ENCODE results near the gene PTPN18.
"Not testable (repeated sequence)": the region's sequence is repeated elsewhere in the genome, so short reads cannot be mapped to it uniquely, and the experiment has no call there.

The PTPN18 gene

DNA sequence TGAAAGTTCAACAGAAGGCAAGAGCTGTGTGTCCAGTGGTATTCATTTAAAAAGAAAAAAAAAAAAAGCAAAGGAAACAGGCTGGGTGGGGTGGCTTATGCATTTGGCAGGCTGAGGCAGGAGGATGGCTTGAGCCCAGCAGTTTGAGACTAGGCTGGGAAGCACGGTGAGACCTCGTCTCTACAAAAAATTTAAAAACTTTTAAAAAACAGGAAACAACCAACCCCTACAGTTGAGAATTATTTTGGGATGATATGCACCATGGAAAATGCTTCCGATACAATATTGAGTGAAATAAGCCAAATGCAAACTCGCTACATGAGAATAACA is 31.2 kb downstream of the PTPN18 start:
- no peak for DNase-seq

DNA sequence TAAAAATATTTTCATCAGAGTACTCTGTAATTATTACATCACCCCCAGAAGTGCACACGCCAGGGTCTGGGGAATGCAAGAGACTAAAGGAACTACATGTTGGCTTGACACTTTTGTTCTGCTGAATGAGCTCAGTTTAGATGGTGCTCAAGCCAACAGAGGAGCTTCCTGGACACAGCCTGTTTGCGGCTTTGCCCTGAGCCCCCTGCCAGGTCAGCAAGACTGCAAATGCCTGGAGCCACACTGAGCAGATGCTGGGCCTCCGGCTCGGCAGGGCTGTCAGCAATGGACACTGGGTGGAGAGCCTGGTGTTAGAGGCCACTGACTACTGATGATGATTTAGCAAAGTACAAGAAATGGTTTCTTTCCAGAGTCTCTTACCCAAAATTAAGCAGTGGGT is 31.9 kb downstream of the PTPN18 start:
- no peak for DNase-seq

DNA sequence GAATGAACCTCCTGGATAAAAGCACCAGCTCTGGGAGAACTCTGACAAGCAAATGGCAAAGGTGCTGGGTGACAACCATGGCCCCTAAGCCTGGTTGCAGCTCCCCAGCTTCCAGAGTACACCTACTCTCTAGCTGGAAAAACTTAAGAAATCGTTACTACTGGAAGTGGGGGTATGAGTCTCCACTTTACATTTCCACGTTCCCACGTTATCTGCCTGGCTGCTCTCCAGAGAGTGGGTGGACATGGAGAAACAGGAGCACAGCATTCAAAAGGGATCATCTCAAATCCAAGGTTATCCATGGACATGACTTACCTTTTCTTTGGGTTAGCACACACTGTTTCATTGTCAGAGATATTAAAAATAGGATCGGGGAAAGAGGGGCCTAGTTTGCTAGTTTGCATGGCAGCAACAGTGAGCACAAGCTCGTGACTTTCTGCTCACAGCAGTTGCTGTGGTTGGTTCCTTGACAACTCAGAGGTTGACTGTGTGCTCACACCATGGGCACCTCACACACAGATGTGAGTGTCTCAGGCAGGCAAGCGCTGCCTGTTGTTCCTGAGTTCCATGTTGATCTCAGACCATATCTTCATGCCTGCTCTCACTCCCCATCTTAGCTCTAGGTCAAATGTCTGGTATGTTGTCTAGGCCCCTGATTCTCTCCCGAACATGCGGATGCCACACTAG is 32.5 kb downstream of the PTPN18 start:
- DNase-seq, result no peak

- DNase-seq, result no peak
These were observed 33.5 kb downstream of the PTPN18 start for GRCh38 chr2:130389358-130389757.

DNA sequence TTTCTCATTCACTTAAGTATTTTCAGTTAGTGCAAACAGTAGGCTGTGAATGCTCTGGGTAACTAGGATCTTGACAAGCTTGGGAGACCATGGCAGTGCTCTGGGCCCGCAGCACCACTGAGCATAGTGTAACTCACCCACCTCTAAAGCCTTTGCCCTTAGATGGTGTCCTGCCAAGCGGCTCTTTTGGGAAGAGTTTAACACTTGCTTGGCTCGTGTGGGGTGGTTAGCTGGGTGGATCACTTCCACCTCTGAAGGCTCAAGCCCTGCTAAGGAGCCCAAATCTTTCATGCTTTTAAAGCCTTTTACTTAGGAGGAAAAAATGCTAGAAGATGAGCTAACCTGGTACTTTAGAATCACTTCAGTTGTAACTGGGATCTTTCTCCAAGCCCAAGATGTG is 33.9 kb downstream of the PTPN18 start:
- DNase-seq, result no peak

DNA sequence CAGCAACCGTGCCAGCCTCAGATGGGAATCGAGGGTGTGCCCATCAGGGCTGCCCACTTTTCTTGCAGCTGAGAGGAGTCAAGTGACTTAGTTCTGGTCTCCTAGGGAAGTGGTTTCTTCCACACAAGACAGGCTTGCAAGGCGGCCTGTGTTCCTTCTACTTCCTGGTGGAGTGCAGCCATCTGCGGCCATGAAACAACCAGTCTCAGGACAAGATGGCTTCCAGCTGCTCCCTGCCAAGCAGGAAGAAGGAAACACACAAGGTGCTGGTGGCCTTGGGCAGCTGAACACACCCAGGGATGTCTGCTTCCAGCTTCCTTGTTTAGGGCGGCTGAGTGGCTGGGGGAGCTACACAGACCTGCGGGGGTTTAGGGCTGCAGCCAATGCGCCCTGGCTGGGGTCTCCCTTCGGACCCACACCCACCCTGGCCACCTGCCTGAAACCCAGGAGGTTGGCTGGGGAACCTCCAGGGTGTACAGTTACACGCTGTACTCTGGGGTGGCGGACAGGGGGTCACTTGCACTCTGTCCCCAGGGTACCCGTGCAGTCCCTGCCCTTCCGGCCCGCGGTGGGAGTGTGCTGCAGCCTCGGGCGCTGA is 34.7 kb downstream of the PTPN18 start:
- DNase-seq, result no peak

GRCh38 chr2:130391058-130391871 is 35.4 kb downstream of the PTPN18 start:
- peak; percentile 35 for DNase-seq

- no peak for DNase-seq
These were observed 36.2 kb downstream of the PTPN18 start for GRCh38 chr2:130391872-130392670.

DNA sequence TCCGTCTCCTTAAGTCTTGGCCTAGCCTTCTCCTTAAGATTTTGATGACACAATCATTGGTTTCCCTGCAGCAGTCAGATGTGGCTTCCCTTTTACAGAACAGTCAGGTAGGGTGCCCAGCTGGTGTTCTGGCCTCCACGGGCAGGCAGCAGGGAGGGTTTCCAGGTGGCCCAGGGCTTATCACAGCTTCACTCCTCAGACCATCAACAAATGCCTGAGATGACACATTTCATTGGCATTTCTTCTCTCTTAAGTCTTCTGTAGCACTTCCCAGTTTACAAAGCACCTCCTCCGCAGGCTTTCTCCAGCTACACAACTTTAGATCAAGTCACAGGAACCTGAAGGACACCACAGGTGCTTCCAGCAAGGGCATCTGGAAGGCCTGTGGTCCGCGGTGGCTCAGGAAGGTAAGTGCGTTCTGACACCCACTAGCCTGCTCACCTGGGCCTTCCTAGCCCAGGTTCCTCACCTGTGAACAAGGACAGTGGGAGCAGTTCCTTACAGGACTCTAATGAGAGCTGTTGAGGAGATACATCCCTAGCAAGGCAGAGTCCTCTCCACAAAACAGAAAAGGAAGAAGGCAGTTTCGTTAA is 37.6 kb downstream of the PTPN18 start:
- DNase-seq, result no peak

GRCh38 chr2:130406280-130406679 is 50.4 kb downstream of the PTPN18 start:
- DNase-seq, result not testable (repeated sequence)

- not testable (repeated sequence) for DNase-seq
These were observed 60.8 kb downstream of the PTPN18 start for GRCh38 chr2:130416693-130417092.

DNA sequence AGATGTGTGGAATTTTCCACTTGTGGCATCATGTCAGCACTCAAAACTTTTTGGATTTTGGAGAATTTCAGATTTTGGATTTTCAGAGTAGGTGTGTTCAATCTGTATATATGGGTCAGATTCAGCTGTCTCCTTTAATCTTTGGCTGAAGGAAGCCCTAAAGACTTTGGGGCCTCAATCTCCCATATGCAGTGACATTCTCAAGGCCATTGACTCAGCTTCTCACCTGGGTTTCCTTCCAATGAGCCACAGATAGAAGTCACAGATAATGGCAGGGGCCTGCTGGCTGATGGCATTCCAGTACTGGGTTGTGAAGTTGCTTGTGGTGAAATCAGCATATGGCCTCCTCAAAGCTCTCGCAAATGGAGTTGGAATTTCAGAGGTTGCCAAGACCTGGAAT is 63.0 kb downstream of the PTPN18 start:
- DNase-seq, result not testable (repeated sequence)
